HG02943 (cell line): Measurements from ENCODE around the gene DAP.
A peak's percentile ranks its signal among the peaks of the same experiment; 100 is the strongest.

ENCODE experiments used
- ATAC-seq: cut with Tn5 transposase; IDR thresholded peaks from one replicate; pipeline ENCODE4 v1.9.1; 2021; ENCODE audit warnings: mild to moderate bottlenecking, low read depth, moderate library complexity; ENCODE audit not compliant: unreplicated experiment

Gene DAP

DNA sequence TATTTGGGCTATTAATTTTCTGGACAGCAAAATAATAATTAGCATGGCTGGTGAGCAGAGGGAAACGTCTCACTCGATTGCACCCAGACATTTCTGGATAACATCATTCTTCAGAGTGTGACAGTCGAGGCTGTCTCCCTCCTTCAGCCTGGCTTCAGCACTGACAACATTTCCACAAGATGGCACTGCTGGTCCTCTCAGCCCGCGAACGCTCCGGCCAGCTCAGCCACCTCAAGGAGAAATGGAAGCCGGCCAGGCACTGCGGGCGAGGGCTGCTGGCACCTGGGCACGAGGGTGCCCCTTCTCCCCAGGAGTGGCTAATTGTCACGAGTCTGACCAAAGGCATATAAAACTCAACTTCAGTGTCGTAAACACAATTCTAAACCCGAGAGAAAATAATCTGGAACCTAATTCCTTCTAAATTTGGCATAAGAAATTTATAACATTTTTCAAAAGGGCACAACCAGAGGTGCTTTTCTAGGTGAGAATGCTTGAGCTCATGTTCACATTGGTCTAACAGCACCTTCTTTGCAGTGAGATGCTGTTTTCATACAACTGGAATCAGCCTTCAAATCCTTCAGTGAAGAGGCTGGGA, 65.9 kb downstream of the DAP start:
- peak; percentile 43 for ATAC-seq

DNA sequence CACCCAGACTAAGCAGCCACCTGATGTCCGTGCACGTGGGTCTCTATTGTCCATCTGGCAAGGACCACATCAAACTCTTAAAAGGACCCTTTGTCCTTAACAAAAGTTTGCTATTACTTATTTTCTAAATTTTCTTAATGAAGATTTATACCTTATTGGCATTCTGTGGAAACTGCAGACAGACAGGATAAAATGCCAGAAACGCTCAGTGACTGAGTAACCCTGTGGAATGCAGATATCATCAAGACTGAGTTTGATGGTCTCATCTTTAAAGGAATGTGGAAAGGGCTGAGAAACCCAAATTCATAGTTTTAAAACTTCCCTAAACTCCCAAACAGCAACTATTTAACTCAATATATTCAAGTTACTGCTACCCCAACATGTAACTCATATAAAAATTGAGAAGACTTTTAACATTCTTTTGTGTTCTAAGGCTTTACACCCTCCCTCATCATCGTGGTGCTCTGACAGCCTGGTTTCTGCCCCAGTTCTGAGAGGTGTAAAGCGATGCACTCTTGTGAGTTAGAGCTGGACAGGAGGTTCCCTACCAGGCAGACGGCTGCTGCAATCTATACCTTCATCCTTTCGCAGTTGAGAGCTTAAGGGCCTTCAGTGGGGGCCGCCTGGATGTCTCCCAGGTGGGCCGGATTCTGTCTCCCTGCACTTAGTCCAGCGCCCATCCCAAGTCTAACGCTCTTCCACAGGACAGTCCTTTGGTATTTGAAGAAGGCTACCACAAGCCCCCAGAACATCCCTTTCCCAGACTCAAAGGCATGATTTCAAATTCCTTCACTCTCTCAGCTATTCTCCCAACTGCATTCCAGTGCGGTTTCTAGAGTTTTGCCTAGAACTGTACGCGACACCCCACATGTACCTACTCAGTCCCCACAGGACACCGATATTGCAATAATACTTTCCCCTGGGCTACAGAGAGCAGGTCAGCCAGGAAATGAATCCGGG, 68.9 kb downstream of the DAP start:
- ATAC-seq, result no peak

DNA sequence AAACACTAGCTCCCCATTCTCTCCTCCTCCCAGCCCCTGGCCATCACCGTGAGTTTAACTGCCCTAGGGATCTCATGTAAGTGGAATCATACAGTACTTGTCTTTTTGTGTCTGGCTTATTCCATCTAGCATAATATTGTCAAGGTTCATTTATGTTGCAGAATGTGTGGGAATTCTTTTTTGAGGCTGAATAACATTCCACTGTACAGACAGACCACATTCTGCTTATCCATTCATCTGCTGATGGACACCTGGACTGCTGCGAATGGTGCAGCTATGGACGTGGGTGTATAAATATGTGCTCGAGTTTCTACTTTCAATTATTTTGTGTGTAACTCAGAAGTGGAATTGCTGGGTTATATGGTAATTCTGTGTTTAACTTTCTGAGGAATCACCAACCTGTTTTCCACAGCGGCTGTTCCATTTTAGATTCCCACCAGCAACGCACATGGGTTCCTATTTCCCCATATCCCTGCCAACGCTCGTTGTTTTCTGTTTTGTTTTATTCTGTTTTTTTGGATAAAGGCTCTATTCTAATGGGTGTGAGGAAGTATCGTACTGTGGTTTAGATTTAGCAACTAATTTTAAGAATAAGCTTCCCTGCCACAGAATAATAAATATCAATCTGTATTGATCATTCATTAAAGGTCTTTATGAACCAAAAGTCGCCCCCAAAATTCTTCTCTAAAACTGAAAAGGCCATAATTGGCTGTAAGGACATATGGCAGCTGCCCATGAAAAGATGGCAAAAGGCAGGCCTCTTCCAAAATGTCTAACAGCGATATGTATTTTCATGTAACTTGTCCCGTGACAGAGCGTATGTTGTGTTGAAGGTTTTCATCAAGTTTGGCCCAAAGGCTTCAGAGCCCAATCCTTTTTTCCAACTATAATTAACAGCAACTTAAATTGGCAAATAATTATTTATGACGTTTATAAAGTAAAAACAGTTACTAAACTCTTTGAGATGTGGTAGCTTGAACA, 70.3 kb downstream of the DAP start:
- no peak for ATAC-seq

DNA sequence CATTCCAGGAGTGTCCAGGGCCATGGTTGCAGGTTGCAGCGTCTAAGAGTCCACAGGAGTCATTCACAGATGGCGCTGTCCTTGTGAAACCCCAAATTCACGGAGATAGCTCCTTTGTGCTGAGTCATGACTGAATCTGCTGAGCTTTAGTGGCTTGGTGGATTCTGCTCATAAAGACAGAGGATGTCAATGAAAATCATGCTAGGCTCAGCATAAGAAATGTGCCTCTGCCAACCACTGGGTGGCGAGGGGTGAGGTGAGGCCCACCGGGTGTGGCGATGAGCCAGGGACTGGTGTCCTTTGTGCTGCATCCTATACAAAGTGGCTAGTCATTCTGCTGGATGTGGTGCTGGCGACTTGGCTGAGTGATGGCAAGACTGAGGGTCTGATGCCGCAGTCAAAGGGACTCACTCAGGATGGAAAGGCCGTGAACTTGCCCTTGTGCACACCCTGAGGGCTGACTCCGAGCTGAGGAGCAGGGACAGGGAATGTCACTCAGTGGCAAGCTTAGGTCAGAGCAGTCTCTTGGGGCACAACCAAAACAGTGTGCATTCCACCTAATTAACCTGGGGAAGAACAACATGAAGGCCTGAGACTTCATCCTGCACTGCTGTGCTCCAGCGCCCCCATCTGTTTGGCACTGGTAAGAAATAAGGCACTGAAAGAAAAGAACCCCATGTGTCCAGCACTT, 71.5 kb downstream of the DAP start:
- no peak for ATAC-seq

DNA sequence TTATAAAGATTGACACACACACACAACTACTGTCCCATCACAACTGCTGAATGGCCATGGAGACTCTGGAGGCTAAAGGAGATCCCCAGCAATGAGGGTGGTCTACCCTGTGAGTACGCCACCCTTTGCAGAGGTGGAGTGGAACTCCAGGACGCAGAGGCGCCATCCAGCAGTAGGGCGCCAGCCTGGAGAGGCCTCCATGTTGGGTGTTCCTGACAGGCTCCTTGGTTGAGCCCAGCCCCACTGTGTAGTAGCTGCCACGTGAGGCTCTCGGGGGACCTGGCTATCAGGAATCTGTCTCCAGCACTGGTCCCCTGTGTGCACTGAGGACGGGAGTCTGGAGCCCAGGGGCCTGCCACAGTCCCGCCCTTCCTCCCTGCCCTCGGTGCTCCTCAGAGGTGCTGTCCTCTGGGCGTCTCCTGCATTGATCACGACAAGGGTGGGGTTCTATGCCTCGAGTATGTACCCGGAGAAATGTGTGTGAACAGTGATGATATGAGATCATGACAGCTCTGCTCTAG, 72.3 kb downstream of the DAP start:
- ATAC-seq, result no peak

DNA sequence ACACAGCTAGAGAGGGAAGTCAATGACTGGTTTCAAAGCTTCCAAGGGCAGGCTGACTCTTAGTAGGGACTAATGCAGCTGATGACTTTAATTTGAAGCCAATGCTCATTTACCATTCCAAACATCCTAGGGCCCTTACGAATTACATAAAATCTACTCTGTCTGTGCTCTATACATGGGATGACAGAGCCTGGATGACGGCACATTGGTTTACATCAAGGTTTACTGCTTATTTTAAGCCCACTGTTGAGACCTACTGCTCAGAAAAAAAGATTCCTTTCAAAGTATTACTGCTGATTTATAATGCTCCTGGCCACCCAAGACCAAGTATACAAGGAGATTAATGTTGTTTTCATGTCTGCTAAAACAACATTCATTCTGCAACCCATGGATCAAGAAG, 74.1 kb downstream of the DAP start:
- ATAC-seq, result no peak

DNA sequence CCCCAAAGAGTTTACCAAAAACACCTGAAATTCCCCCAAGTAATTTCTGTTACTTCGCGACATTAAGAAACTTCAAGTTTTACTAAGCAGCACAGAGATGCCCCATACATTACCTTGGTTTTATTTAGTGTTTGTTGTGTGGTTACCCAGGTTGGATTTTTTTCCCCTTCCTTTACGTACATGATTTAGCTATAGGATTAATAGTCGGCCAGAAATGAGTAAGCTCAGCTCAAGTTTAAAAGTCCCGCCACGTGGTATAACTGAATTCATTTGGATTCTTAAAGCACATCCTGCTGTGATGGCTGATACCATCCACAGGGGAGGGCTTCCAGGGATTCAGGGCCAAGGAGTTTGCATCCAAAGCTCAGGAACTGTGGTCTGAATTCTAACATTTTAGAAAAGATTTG, 75.9 kb downstream of the DAP start:
- no peak for ATAC-seq

DNA sequence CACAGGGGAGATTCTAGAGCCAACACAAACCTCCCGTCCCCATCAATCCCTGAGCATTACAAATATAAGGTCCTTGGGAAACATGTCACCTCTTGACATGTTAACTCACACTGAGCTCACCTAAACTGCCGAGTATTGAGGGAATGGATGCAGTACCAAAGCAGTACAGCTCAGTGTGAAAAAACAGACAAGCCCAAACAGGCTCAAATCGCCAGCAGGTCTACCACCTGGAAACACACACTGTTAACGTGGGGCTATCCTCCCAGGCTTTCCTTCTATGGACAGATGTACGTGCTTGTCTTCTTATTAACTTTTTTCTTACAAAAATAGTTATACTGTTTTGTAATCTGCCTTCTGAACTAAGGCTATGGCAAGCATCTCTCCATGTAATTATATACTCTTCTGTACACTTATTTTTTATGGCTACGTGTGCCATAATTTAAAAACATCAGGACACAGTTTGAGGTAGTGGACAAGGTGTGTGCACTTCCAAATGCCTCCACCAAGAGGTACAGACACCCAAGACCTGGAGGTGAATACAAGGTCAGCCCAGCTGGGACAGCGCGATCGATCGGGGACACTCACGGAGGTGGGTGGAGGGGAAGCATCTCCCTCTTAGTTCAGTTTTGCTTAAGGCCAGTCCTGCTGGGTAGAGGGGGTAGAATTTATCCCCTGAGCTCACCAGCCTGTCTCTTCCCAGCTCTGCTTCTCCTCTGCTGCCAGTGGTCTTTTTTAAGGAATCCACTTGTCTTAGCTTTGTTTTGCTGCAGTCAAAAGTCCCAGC, 76.5 kb downstream of the DAP start:
- ATAC-seq, result no peak

DNA sequence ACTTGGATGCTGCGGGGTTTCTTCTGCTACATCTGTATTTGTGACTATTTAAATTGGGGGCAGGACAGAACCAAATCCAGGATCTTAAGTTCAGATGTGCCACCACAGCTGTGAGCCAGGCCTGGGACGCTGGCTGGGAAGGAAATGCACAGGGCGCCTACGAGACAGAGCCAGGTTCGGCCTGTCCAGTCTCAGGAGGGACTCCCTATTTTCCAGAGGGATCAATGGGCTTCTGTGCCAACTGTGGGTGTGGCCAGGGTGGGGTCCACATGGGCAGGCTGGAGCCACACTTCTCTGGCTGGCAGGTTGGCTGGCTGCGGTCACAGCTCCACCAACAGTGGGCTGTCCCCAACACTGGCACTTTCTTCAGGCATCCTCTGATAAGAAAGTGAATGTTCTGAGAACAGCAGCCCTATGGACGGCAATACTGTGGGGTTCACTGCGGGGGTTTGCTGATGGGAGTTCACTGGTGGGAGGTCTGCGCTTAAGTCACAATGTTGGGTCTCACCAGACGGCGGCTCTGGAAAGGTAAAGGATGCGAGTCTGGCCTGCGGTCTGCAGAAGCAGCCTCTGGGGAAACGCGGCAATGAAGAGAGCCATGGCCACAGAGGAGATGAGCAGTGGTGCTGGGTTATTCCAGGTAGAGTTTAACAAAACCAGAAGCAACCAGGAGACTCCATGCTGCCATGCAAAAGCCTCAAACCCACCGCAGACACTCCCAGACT, 78.1 kb downstream of the DAP start:
- ATAC-seq, result no peak

DNA sequence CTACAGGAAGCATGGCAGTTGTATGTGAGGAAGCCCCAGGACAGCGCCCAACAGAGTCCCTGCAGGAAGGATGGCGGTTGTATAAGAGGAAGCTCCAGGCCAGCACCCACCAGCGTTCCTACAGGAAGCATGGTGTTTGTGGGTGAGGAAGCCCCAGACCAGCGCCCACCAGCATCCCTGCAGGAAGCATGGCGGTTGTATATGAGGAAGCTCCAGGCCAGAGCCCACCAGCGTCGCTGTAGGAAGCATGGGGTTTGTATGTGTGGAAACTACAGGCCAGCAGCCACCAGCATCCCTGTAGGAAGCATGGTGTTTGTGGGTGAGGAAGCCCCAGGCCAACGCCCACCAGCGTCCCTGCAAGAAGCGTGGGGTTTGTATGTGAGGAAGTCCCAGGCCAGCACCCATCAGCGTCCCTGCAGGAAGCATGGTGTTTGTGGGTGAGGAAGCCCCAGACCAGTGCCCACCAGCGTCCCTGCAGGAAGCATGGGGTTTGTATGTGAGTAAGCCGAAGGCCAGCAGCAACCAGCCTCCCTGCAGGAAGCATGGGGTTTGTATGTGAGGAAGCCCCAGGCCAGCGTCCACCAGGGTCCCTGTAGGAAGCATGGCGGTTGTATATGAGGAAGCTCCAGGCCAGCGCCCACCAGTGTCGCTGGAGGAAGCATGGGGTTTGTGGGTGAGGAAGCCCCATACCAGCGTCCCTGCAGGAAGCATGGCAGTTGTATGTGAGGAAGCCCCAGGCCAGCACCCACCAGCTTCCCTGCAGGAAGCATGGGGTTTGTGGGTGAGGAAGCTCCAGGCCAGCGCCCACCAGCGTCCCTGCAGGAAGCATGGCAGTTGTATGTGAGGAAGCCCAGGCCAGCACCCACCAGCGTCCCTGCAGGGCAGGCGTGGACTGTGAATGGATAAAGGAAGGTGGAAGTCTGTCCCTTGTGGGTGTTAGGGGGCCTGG, 79.0 kb downstream of the DAP start:
- no peak for ATAC-seq

DNA sequence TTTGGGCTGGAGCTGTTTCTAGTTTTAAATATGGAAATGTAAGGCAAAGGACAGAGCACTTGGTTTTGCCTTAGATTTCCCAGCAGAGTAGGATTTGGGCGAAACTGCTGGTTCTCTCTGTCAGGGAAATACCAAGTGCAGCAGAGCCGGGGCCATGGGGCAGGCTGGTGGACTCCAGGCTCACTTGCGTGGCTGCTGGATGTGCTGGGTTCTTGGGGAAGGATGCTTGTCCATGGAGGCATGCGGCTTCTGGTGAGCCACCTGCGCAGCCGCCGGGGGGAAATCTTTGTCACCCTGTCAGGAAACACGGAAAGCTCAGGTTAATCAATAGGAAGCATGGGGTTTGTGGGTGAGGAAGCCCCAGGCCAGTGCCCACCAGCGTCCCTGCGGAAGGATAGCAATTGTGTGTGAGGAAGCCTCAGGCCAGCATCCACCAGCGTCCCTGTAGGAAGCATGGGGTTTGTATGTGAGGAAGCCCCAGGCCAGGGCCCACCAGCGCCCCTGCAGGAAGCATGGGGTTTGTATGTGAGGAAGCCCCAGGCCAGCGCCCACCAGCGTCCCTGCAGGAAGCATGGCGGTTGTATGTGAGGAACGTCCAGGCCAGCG, 80.1 kb downstream of the DAP start:
- no peak for ATAC-seq

DNA sequence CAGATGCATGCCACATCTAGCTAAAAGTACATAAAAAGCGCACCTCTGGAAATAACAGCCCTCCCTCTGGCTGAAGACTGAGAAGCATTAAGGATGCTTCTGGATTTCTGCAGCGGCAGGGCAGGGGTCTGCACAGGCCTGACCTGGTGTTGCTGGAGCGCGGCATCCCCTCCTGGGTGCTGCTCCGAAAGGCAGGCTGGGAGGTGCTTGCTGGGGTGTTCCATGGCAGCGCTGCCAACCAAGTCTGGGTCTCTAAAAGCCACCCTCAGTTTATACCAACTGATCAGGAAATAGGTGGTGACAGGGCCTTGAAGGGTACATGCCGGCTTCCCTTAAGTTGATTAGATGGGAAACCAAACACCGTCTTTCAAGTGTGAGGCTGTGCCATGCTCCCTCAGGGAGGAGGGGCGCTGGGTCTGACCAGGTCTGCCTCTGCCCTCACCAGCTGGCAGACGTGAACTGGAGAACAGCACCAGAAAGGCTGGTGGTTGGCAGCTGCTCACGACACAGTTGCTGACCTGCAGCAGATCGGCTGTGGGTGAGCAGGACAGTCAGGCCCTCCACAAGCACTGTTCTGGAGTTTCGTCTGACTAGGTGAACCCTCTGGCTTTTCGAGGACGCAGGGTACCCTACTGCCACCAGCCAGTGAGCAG, 81.6 kb downstream of the DAP start:
- no peak for ATAC-seq

DNA sequence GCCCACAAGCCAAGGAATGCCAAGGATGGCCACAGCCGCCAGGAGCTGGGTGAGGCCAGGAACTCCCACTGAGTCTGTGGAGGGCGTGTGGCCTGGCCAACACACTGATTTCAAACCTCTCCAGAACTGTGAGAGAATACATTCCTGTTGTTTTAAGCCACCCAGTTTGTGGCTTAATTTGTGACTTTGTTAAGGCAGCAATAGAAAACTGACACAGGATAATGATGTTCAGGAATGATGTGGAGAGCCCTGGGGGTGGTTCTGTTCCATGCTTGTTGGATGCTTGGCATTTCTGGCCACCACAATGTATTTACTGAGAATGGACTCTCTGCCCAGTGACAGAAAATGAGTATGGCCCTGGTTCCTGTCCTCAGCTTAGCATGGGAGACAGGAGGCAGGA, 82.8 kb downstream of the DAP start:
- ATAC-seq, result no peak

DNA sequence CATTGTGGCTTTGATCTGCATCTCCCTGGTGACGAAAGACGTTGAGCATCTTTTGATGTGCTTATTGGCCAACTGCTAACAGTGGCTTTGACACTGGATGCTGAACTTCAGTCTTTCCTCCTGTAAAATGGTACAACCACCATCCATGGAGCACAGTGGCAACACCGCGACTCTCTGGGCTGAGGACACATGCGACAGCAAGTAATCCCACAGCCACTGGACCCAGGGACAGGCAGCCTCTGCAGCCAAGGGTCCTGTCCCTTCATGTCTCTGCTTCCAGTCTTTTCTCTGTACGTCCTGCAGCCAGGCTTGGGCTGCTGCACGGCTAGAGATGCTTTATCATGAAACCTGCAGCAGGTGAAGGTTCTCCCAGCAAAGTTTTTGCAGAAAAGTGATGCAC, 83.5 kb downstream of the DAP start:
- no peak for ATAC-seq

DNA sequence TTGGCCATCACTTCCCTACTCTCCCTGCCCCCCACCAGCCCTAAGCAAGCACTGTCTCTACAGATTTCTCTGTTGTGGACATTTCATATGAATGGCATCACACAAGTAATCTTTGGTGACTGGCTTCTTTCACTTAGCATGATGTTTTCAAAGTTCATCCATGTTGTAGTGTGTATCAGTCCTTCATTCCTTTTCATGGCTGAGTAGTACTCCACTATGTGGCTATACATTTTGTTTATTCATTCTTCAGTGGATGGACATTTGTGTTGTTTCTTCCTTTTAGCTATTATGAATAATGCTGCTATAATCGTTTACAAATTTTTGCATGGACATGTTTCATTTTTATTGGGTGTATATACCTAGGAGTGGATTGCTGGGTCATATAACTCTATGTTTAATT, 84.1 kb downstream of the DAP start:
- ATAC-seq, result no peak

DNA sequence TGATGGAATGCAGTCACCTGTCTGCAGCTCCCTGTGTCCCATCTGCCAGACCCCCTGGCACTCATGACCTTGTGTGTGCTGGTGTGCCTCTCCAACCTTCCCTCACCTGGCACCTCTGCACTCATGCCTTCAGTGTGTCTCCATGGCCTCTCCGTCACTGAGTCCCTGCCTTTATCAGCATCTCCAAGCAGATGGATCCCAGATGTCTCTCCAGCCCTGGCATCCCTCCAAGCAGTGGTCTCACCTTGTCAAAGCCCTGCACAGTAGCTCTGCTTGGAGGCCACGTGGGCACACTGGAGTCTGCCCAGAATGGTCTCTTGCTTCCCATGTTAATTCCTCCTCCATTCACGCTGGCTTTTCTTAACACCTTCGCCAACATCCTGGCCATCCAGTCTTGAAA, 84.8 kb downstream of the DAP start:
- no peak for ATAC-seq
